Suppressor macrophage treated with lipopolysaccharide for 4 hours (primary cell): ENCODE results near the gene OR6P1.

Experiments
- DNase-seq: peaks from one replicate; pipeline ENCODE4 v3.0.0-alpha.2; 2020

OR6P1 gene, protein sequence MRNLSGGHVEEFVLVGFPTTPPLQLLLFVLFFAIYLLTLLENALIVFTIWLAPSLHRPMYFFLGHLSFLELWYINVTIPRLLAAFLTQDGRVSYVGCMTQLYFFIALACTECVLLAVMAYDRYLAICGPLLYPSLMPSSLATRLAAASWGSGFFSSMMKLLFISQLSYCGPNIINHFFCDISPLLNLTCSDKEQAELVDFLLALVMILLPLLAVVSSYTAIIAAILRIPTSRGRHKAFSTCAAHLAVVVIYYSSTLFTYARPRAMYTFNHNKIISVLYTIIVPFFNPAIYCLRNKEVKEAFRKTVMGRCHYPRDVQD

GRCh38 chr1:158570480-158570879 lies at the start of gene OR6P1:
Gene OR6P1 (minus strand): TSS chr1:158570580. CDS start chr1:158563604, 6,976 bp downstream.
- DNase-seq: no peak

- no peak for DNase-seq
Measured at GRCh38 chr1:158613764-158614163, 43.4 kb upstream of the OR6P1 start.

GRCh38 chr1:158611916-158612315 lies 41.5 kb upstream of the OR6P1 start:
- DNase-seq: no peak

DNA sequence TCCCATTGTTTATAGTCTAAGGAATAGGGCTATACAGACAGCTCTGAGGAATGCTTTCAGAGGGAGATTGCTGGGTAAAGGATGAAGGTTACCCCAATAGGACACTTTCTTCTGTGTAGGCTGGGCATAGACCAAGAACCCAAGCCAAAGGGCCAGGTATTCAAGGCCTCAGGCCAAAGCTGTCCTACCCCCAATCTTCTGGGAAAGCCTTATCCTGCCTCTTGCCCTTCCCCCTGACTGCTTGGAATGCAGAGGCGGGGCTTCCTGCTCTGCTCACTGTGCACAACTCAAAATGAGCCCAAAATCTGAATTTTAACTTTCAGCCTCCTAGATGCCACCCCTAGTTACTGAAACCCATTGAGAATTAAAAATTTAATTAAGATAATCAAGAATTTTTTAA lies 36.9 kb upstream of the OR6P1 start:
- no peak for DNase-seq

DNA sequence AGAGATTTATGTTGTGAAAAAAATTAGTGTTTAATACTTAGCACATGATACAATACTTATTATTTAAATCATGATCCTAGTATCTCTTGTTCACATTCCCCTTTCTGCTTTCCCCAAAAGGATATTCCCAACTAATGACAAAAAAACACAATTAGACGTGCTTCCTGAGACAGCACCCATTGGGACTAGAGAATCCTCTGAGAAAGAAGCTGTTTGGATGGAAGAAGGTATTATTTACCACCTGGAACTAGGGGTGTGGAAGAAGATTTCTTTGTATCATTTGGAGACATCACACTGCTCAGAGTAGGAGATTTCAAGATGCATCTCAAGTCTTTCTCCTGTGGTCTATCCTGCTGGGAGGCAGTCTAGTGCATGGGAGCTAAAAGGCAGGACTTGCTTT lies 34.6 kb upstream of the OR6P1 start, which contains the start of gene OR10Z1:
Gene OR10Z1, plus strand, starts transcription at position 301 of the 400 bp plus-strand sequence. CDS start 1,171 bp downstream, outside the sequence.
- DNase-seq: no peak

GRCh38 chr1:158600735-158601134 lies 30.4 kb upstream of the OR6P1 start:
- DNase-seq: no peak

DNA sequence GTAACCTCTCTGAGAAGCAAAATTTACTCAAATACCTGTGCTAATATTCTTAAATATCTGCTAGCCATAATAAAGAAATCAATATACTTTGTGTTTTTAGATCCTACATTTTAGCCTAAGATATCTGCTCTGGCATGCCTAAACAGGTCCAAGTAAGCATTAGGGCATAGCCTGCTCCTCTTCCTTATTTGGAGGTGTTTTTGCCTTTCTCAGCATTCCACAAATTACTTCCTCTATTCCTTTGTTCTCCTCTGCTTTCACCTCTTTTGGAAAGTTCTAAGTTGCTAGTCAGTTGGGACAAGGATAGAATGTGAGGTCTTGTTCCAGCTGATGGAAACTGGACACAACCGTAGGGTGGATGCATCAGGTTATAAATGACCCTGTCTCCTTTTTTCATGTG lies 16.6 kb upstream of the OR6P1 start:
- DNase-seq: no peak

- no peak for DNase-seq
Measured at GRCh38 chr1:158583962-158584361, 13.6 kb upstream of the OR6P1 start.

DNA sequence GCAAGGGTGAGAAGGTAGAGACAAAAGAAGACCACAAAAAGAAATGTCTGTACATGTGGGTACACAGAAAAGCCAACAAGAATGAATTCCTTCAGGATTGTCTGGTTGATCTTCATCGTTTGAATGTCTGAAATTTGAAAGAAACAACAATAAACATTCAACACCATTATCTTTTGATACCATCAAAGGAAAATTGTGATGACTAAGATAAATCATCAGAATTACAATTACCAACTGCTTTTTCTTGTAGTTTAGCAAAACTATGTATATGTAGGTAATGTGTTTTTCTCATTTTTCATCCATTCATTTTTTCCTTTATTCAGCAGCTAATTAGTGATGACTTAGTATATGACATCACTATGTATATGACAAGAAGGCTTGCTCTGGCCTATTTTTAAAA lies 9.4 kb upstream of the OR6P1 start, which contains the start of gene OR10X1:
Gene OR10X1, minus strand, starts transcription at position 167 of the 400 bp plus-strand sequence. Its CDS starts 0 bp downstream, at position 167.
- no peak for DNase-seq

DNA sequence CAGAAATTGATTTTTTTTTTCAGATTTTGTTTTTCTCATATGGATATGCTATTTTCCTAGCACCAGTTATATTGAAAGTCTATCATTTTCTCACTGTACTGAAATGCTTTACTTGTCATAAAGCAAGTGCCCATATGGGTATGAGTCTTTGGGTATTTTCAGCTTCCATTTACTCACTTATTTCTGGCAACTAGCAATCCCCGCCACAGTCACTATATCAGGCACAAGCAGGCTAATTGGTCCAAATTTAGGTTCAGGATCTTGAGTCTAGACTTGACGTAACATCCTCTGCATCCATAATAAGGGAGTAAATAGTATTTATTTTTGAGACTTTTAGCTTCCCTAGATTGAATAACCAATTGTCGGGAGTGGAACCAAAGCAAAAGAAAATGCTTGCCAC lies 7.2 kb upstream of the OR6P1 start:
- no peak for DNase-seq

DNA sequence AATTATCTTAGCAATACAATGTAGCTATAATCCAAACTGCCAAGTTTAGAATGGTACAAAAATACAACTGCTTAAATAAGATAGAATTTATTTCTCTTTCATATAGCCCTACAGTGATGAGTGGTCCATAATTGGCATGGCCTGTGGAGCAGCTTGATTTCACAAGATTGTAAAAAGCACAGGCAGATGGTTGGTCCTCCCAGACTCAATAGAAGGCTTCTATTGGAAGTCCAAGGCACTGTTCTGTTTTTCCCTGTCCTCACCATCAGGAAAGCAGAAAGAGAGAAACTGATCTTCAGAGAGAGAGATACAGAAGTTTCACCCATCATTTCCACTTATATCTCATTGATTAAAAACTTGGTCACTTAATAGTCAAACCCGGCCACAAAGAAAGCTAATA lies 1.8 kb upstream of the OR6P1 start:
- DNase-seq: no peak

GRCh38 chr1:158564608-158565007 lies 5.8 kb downstream of the OR6P1 start:
- peak; percentile 52 for DNase-seq

- DNase-seq: peak; percentile 10
Measured at GRCh38 chr1:158563853-158564252, 6.5 kb downstream of the OR6P1 start.

GRCh38 chr1:158559696-158560095 lies 10.7 kb downstream of the OR6P1 start:
- no peak for DNase-seq

GRCh38 chr1:158554352-158554751 lies 16.0 kb downstream of the OR6P1 start, which contains the start of gene OR6Y1:
Gene OR6Y1 (minus strand): TSS chr1:158554405. CDS start chr1:158548105, 6,300 bp downstream.
- DNase-seq: no peak

- DNase-seq: no peak
Measured at GRCh38 chr1:158552296-158552695, 18.1 kb downstream of the OR6P1 start.

GRCh38 chr1:158547533-158547932 lies 22.8 kb downstream of the OR6P1 start:
- DNase-seq: peak; percentile 1

DNA sequence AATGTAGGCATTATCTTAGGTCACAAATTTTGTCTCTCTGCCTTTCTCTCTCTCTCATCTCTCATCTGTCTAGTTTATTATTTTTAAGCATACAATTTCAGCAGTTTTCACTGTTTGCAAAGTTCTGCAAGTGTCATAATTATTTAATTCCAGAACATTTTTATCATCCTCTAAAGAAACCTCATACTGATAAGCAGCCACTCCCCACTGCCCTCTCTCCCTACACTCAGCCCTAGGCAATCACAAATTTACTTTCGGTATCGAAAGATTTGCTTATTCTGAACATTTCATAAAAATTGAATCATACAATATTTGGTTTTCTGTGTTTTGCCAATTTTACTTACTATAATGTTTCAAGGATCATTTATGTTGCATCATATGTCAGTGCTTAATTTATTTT lies 32.8 kb downstream of the OR6P1 start:
- DNase-seq: no peak

DNA sequence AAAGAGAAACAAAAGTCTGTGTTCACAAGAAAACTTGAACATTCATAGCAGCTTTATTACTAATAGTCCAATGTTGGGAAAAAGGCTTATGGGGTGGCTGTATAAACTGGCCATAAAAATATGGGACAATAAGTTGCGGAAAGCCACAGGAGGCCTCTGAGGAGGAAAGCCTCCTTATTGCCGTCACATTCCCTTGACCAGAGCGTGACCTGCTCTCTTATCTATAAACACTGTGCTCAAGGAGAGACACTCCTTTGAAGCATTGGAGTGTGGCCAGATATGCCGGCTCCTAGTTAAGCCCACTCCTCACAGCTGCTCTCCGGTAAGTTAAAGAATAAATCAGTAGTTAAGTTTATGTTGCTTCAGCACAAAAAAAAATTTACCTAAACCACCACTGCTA lies 35.9 kb downstream of the OR6P1 start:
- DNase-seq: no peak

DNA sequence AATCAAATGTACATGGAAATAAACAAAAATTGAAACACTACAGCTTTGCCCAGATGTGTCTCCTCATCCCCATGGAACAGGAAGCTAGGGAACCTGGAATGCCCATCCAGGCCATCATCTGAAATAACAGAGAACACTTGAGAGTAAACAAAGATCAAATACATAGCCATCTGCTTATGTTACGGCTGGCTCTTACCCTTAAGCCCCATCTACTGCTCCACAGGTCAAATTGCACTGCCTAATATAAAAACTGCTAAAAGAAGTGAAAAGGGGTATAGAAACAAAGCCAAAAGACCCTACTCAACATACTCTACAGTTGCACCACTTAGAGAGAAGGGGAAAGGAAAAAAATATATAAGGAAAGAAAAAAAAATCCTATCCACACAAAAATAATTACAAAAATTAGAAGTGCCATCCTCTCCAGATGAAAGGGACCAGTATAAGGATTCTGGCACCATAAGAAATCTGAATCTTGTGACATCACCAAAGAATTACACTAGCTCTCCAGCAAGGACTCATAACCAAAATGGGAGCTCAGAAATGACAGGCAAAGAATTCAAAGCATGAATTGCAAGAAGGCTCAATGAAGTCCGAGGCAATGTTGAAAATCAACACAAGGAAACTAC lies 43.1 kb downstream of the OR6P1 start:
- DNase-seq: peak; percentile 50

DNA sequence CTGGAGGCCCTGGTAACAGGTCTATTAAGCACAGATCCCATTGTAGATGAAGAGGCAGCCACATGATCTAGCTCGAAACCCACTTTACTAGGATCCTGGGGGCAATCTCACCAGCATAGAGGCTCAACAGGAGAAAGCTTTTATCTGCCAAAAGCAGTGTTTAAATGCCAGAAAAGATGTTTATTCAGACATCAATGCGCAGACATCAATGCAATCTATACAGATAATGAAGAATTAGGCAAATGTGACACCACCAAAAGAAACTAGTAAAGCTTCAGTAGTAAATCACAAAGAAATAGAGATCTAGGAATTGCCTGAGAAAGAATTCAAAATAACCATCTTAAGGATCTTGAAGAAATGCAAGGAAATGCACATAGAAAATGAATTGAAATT lies 48.7 kb downstream of the OR6P1 start:
- DNase-seq: no peak

GRCh38 chr1:158520955-158521665 lies 49.3 kb downstream of the OR6P1 start:
- DNase-seq: no peak

DNA sequence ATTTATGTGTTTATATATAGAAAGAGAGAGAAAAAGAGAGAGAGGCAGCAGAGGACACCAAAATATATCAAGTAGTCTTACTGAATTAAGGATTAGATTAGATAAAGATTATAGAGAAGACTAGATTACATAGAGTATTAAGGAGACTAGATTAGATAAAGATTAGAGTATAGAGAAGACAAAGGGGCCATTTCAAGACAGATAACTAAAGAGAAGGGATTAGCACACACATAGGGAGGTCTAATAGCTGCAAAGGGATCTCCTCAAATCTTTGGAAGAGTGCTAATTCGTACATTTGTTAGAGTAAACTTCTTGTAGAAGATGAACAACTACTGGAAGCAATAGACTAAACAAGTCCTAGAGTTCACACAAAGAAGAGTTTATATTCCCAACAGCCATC lies 50.4 kb downstream of the OR6P1 start:
- no peak for DNase-seq

- DNase-seq: no peak
Measured at GRCh38 chr1:158516966-158517365, 53.4 kb downstream of the OR6P1 start.
